Osteocyte (in vitro differentiated cells): ENCODE data around the gene NRROS. TPM values are rescaled to one million over a fixed set of nuclear protein-coding genes. Genes with fewer than 3 reads are reported as not detected.

Source experiments
- DNase-seq: peaks from one replicate; pipeline ENCODE4 v3.0.0; 2021; ENCODE audit warnings: mixed read lengths; ENCODE audit not compliant: unreplicated experiment; ENCODE audit errors: extremely low spot score
- H3K27ac Mint-ChIP-seq: one replicate; pipeline ENCODE4 v1.8.0; 2021; ENCODE audit warnings: mild to moderate bottlenecking, mixed read lengths; ENCODE audit not compliant: unreplicated experiment
- H3K27me3 Mint-ChIP-seq: one replicate; pipeline ENCODE4 v1.8.0; 2021; ENCODE audit warnings: mixed read lengths; ENCODE audit not compliant: unreplicated experiment
- H3K36me3 Mint-ChIP-seq: one replicate; pipeline ENCODE4 v1.8.0; 2021; ENCODE audit warnings: mixed read lengths; ENCODE audit not compliant: unreplicated experiment
- H3K4me1 Mint-ChIP-seq: one replicate; pipeline ENCODE4 v1.8.0; 2021; ENCODE audit warnings: mixed read lengths; ENCODE audit not compliant: unreplicated experiment
- H3K4me3 Mint-ChIP-seq: one replicate; pipeline ENCODE4 v1.8.0; 2021; ENCODE audit warnings: mild to moderate bottlenecking, moderate library complexity, mixed read lengths; ENCODE audit not compliant: unreplicated experiment
- H3K9me3 Mint-ChIP-seq: one replicate; pipeline ENCODE4 v1.8.0; 2021; ENCODE audit warnings: mixed read lengths; ENCODE audit not compliant: unreplicated experiment
- CTCF ChIP-seq: fragments of 200-600 bp; sonication (generic); IDR thresholded peaks from 2 replicates; pipeline ENCODE4 v1.5.0; 2021; ENCODE audit warnings: antibody characterized with exemption, mild to moderate bottlenecking, moderate library complexity
- total RNA-seq: library from RNA; stranded (reverse); gene quantifications from 2 replicates; pipeline ENCODE4 v1.2.1, GENCODE V29; 2021

NRROS gene
- total RNA-seq, 1 donor from 2014 or later, result 0.13 TPM

- H3K27ac Mint-ChIP-seq, result no peak overlapping the region
- H3K27me3 Mint-ChIP-seq, result peaks cover 8% of the 10 kb centered on the region
- H3K36me3 Mint-ChIP-seq, result no peaks in the 10 kb centered on the region
- no peaks in the 10 kb centered on the region for H3K9me3 Mint-ChIP-seq
- H3K4me1 Mint-ChIP-seq, result peaks cover 9% of the 10 kb centered on the region
- no peak for TF ChIP-seq CTCF
- no peak overlapping the region for H3K4me3 Mint-ChIP-seq
- DNase-seq, result no peak
Measured at GRCh38 chr3:196689941-196690660, 50.6 kb downstream of the NRROS start.

GRCh38 chr3:196691386-196691785 lies 51.9 kb downstream of the NRROS start:
- Mint-ChIP-seq H3K36me3 (no peaks in the 10 kb centered on the region), H3K27me3 (peaks cover 8% of the 10 kb centered on the region), H3K4me3 (no peak overlapping the region), H3K4me1 (peaks cover 9% of the 10 kb centered on the region), H3K9me3 (no peaks in the 10 kb centered on the region), H3K27ac (no peak overlapping the region)
- TF ChIP-seq CTCF, result no peak
- DNase-seq, result no peak

GRCh38 chr3:196694202-196694638 lies 54.7 kb downstream of the NRROS start:
- no peaks in the 10 kb centered on the region for H3K36me3 Mint-ChIP-seq
- peaks cover 8% of the 10 kb centered on the region for H3K27me3 Mint-ChIP-seq
- no peaks in the 10 kb centered on the region for H3K4me1 Mint-ChIP-seq
- no peak overlapping the region for H3K27ac Mint-ChIP-seq
- DNase-seq, result peak; percentile 48
- H3K4me3 Mint-ChIP-seq, result no peak overlapping the region
- H3K9me3 Mint-ChIP-seq, result no peaks in the 10 kb centered on the region
- TF ChIP-seq CTCF, result peak; percentile 30

- H3K4me1 Mint-ChIP-seq, result no peaks in the 10 kb centered on the region
Measured at GRCh38 chr3:196694941-196695848, 55.7 kb downstream of the NRROS start.

More at GRCh38 chr3:196694941-196695848, 55.7 kb downstream of the NRROS start:
- Mint-ChIP-seq H3K9me3 (no peaks in the 10 kb centered on the region), H3K27ac (no peak overlapping the region), H3K36me3 (no peaks in the 10 kb centered on the region), H3K4me3 (no peak overlapping the region), H3K27me3 (peaks cover 8% of the 10 kb centered on the region)
- no peak for TF ChIP-seq CTCF
- peak; percentile 65 for DNase-seq
